Gastrocnemius medialis (tissue), 4 donors: ENCODE results near the gene MRPL23. TPM values are rescaled to one million over a fixed set of nuclear protein-coding genes. Genes with fewer than 3 reads are reported as not detected.
A peak's percentile ranks its signal among the peaks of the same experiment; 100 is the strongest.

Source experiments
- ATAC-seq, 2 donors: fragments of 150-250 bp; one replicate each; pipeline ENCODE4 v1.9.1; 2016
- DNase-seq, 2 donors: peaks; one replicate each; pipeline ENCODE4 v3.0.0-alpha.2; 2019
- H3K27ac ChIP-seq, 4 donors: fragments of 200-600 bp; sonication (generic); 1 replicate in 1 of 4; 2 replicates in 3 of 4; pipeline ENCODE4 v1.5.1; 2016 to 2018; ENCODE audit warnings: mild to moderate bottlenecking in 2 of 4, moderate library complexity in 1 of 4
- H3K27me3 ChIP-seq, 3 donors: fragments of 200-600 bp; sonication (generic) in 2 of 3; 1 replicate in 1 of 3; 2 replicates in 2 of 3; pipeline versions ENCODE4 v1.5.1 to v1.6.0; 2016 to 2019; ENCODE audit warnings: mild to moderate bottlenecking in 1 of 3, moderate library complexity in 1 of 3
- H3K36me3 ChIP-seq, 2 donors: fragments of 200-600 bp; sonication (generic) in 1 of 2; one replicate each; pipeline ENCODE4 v1.5.1; 2017 to 2018
- H3K4me1 ChIP-seq, 2 donors: fragments of 200-600 bp; sonication (generic) in 1 of 2; one replicate each; pipeline ENCODE4 v1.5.1; 2016 to 2017; ENCODE audit warnings: mild to moderate bottlenecking in 2 of 2
- H3K4me3 ChIP-seq, 4 donors: fragments of 200-600 bp; sonication (generic) in 3 of 4; 1 replicate in 1 of 4; 2 replicates in 3 of 4; pipeline ENCODE4 v1.5.1; 2016 to 2019; ENCODE audit warnings: mild to moderate bottlenecking in 2 of 4
- H3K9me3 ChIP-seq, 3 donors: fragments of 200-600 bp; sonication (generic) in 2 of 3; 1 replicate in 1 of 3; 2 replicates in 2 of 3; pipeline ENCODE4 v1.5.1; 2016 to 2019
- POLR2A ChIP-seq, 2 donors: fragments of 450-650 bp; IDR thresholded peaks; one replicate each; pipeline ENCODE4 v1.6.1; 2017; ENCODE audit warnings: antibody characterized with exemption in 2 of 2, mild to moderate bottlenecking in 2 of 2, moderate library complexity in 2 of 2
- in situ Hi-C, 4 donors: fragments of 200-750 bp; cut with MboI; loops; one replicate each; pipeline versions ENCODE4 v1.15.0 to v1.8.0; 2017; ENCODE audit warnings: low sequenced_read_pairs in 4 of 4
- intact Hi-C: fragments of 100-400 bp; cut with DNase I; formaldehyde crosslinking; loops from one replicate; pipeline ENCODE4 v1.15.1; 2023; ENCODE audit warnings: low total_unique reads
- total RNA-seq, 4 donors: library from RNA; depleted of rRNA; stranded (reverse); fragments of >200 nt; gene quantifications; one replicate each; pipeline versions ENCODE4 v1.1.0 to v1.2.3, GENCODE V29; 2016
- TF ChIP-seq, protein P1 (sequence below), 5 experiments: fragments of 450-650 bp in 3 of 5; fragments of 200-600 bp in 2 of 5; sonication (generic) in 2 of 5; IDR thresholded peaks in 4 of 5; conservative IDR thresholded peaks in 1 of 5; 1 replicate in 4 of 5; 2 replicates in 1 of 5; pipeline ENCODE4 v1.5.1; 2016 to 2019; ENCODE audit warnings: antibody characterized with exemption in 5 of 5, mild to moderate bottlenecking in 3 of 5, moderate library complexity in 3 of 5

MRPL23 gene
- total RNA-seq: 100 to 1,000 TPM; 128 to 243 (median 187) TPM

DNA sequence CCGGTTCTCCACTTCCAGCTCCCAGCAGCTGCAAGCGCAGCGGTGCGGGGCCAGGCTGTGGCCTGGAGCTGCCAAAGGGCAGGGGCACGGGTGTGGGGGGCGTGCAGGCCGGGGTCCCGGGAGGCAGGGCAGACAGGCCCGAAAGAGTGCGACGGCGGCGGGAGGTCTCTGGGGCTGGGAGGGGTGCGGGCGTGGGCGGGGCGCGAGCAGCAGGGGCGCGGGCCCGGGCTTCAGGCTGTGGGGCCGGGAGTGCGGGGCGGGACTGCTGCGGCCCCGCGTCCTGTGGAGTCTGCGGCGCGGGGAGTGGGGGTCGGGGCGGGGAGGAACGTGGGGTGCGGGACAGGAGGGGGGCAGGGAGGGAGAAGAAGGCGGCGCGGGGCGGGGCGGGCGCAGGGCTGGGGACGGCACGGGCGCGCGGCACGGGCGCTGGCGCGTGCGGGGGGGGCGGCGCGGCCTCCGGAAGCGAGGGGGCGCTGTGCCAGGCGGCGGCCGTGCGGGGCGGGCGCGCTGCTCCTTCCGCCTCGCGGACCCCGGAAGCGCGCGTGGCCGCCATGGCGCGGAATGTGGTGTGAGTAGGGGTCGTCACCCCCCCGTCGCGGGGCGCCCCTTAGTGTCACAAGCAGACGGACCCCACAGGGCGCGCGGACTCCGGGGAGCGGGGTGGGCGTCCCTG, at the start of gene MRPL23:
Gene MRPL23, plus strand, starts transcription at position 521 of the 673 bp plus-strand sequence. Its CDS starts 31 bp downstream, at position 552.
- intact Hi-C loops: no loop called here

DNA sequence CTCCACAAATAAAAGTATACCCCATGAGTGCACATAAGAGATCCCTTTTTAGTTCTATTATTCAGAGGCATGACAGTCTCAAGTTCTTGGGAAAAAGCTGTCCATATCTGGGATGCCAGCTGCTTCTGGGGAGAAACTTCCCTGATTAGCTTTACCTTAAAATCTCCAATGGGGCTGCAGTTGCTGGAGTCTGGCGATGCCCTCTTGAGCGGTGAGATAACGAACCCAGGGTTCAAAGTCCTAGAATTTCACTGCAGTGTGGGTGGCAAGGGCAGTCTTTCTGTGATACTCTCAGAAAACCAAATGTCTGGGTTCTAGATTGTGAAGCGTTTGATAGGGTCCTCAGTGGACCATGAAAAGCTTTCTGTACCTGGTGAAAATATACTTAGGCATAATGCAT, 48.0 kb upstream of the MRPL23 start:
- Histone ChIP-seq H3K9me3 (no peaks in the 10 kb centered on the region), H3K4me3 (no peak overlapping the region), H3K4me1 (no peaks in the 10 kb centered on the region), H3K36me3 (no peaks in the 10 kb centered on the region), H3K27ac (no peak overlapping the region), H3K27me3 (no peaks in the 10 kb centered on the region)
- TF ChIP-seq POLR2A (IDR thresholded peaks at IDR 0.05): no peak
- no peak for DNase-seq
- in situ Hi-C loops (loop anchor here in 1 of 4 donors (25.0 kb wide), 1 partner anchor 263 kb away; the partner anchor contains the start of genes INS and TH), intact Hi-C loops (no loop called here)
- no peak for ATAC-seq

More for the DNA sequence above, at the start of gene MRPL23:
- ATAC-seq: peak; percentile 57 to 80
- TF ChIP-seq POLR2A (IDR thresholded peaks at IDR 0.05): no peak
- TF ChIP-seq, protein P1, sequence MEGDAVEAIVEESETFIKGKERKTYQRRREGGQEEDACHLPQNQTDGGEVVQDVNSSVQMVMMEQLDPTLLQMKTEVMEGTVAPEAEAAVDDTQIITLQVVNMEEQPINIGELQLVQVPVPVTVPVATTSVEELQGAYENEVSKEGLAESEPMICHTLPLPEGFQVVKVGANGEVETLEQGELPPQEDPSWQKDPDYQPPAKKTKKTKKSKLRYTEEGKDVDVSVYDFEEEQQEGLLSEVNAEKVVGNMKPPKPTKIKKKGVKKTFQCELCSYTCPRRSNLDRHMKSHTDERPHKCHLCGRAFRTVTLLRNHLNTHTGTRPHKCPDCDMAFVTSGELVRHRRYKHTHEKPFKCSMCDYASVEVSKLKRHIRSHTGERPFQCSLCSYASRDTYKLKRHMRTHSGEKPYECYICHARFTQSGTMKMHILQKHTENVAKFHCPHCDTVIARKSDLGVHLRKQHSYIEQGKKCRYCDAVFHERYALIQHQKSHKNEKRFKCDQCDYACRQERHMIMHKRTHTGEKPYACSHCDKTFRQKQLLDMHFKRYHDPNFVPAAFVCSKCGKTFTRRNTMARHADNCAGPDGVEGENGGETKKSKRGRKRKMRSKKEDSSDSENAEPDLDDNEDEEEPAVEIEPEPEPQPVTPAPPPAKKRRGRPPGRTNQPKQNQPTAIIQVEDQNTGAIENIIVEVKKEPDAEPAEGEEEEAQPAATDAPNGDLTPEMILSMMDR (IDR thresholded peaks at IDR 0.05 in 4 of 5, conservative IDR thresholded peaks at IDR 0.05 in 1 of 5): no peak
- Histone ChIP-seq H3K9me3 (no peaks in the 10 kb centered on the region), H3K27me3 (no peaks in the 10 kb centered on the region), H3K36me3 (no peaks in the 10 kb centered on the region), H3K4me1 (no peaks in the 10 kb centered on the region), H3K27ac (no peak within 1 kb of the TSS), H3K4me3 (no peak within 1 kb of the TSS)
- in situ Hi-C loops: no loop called here
- DNase-seq: no peak

DNA sequence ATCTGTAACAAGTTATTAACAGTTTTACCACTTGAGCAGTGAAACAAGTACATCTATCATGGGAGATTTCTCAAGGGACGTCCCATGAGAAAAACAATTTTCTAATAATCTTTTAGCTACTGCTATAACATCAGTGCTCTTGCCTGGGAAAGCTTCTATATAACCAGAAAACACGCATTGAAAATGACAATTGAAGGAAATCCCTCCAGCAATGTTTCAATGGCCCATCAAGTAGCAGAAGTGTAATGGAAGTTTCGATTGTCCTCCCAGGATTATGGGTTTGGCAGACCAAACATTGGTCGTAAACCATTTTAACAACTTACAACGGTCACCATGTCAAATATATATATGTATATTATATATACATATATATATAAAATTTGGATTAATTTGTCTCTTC, 47.4 kb upstream of the MRPL23 start:
- DNase-seq: no peak
- Histone ChIP-seq H3K4me3 (no peak overlapping the region), H3K4me1 (no peaks in the 10 kb centered on the region), H3K36me3 (no peaks in the 10 kb centered on the region), H3K27me3 (no peaks in the 10 kb centered on the region), H3K27ac (no peak overlapping the region), H3K9me3 (no peaks in the 10 kb centered on the region)
- intact Hi-C loops (no loop called here), in situ Hi-C loops (loop anchor here in 1 of 4 donors (25.0 kb wide), 1 partner anchor 263 kb away; the partner anchor contains the start of genes INS and TH)
- no peak for ATAC-seq
- no peak for TF ChIP-seq POLR2A (IDR thresholded peaks at IDR 0.05)

DNA sequence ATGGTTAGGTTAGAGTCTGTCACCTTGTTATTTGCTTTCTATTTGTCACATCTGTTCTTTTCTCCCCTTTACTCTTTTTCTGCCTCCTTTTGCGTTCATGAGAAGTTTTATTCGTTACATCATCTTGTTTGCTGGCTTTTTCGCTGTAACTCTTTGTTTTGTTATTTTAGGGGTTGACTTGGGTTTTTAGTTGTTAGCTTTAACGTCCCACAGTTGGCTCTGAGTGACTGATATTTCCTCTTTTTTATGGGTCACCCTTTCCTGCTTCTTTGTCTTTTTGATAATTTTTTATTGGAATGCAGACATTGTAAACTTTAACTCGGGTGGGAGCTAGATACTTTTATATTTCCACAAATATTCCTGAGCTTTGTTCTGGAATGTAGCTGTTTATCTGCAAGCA, 41.0 kb upstream of the MRPL23 start:
- TF ChIP-seq, protein P1 (IDR thresholded peaks at IDR 0.05 in 4 of 5, conservative IDR thresholded peaks at IDR 0.05 in 1 of 5): no peak
- TF ChIP-seq POLR2A (IDR thresholded peaks at IDR 0.05): no peak
- intact Hi-C loops (no loop called here), in situ Hi-C loops (no loop called here)
- ATAC-seq (no peak), DNase-seq (no peak)
- peak overlapping the region; percentile 70 to 78 (median 76) for H3K27ac ChIP-seq
- H3K4me1 ChIP-seq: peaks cover 0 to 15% of the 10 kb centered on the region in 2 donors
- no peak overlapping the region for H3K4me3 ChIP-seq
- no peaks in the 10 kb centered on the region for H3K27me3 ChIP-seq
- H3K9me3 ChIP-seq: no peaks in the 10 kb centered on the region
- no peaks in the 10 kb centered on the region for H3K36me3 ChIP-seq

DNA sequence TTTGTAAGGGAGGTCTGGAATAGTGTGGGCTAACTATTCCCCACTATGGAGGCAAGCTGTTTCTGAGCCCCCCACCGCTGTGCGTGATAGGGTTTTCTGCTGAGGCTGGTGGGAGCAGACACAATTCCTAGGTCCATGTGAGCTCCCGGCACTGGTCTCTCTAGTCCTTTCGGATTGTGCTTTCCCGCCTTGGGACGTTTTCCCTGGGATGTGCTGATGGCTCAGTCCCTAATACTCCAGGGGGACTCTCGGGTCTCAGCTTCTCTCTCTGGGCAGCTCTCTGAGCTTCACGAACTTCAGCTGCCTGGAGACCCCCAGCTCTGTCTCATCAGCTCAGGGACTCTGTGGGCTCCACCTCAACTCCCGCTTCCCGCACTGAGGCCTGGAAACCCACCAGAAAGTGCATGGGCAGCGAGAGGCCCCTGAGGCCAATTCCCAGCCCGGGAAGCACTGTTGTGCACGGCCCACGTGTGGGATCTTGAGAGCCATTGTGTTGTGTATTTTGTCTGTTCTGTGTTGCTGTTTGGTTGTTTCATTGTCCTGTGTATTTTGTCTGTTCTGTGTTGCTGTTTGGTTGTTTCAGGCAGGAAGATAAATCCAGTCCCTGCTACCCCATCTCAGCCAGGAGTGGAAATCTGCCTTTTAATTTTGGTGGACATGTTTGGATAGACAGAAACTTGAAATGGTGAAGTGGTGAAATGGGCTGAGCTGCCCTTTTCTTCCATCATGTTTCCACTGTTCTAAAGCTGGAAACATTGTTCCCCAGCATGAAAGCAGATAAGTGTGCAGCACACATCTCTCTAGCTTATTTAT, 40.3 kb upstream of the MRPL23 start:
- Histone ChIP-seq H3K4me1 (peaks cover 0 to 15% of the 10 kb centered on the region in 2 donors), H3K36me3 (no peaks in the 10 kb centered on the region), H3K27me3 (no peaks in the 10 kb centered on the region), H3K9me3 (no peaks in the 10 kb centered on the region), H3K4me3 (no peak overlapping the region), H3K27ac (peak overlapping the region; percentile 70 to 78 (median 76))
- ATAC-seq: no peak
- no peak for DNase-seq
- in situ Hi-C loops (no loop called here), intact Hi-C loops (no loop called here)
- TF ChIP-seq POLR2A (IDR thresholded peaks at IDR 0.05): no peak
- TF ChIP-seq, protein P1 (IDR thresholded peaks at IDR 0.05 in 4 of 5, conservative IDR thresholded peaks at IDR 0.05 in 1 of 5): no peak
